PC-3 (cell line): ENCODE measurements around the gene FANK1.
"Not testable (repeated sequence)": the region's sequence is repeated elsewhere in the genome, so short reads cannot be mapped to it uniquely, and the experiment has no call there.

ENCODE experiments used
- EZH2 ChIP-seq: fragments of 300-600 bp; sonication (generic); IDR thresholded peaks from one replicate; pipeline ENCODE4 v1.6.1; 2017; ENCODE audit warnings: antibody characterized with exemption, mild to moderate bottlenecking, low read length; ENCODE audit not compliant: unreplicated experiment
- EZH2phosphoT487 ChIP-seq: fragments of 300-600 bp; sonication (generic); IDR thresholded peaks from 2 replicates; pipeline ENCODE4 v1.6.1; 2018; ENCODE audit warnings: mild to moderate bottlenecking, antibody characterized with exemption, low read length, borderline replicate concordance
- TF ChIP-seq, protein P1 (sequence below): fragments of 300-600 bp; sonication (generic); conservative IDR thresholded peaks from 2 replicates; pipeline ENCODE4 v1.5.1; 2017; ENCODE audit warnings: antibody characterized with exemption, low read depth, mild to moderate bottlenecking, low read length

DNA sequence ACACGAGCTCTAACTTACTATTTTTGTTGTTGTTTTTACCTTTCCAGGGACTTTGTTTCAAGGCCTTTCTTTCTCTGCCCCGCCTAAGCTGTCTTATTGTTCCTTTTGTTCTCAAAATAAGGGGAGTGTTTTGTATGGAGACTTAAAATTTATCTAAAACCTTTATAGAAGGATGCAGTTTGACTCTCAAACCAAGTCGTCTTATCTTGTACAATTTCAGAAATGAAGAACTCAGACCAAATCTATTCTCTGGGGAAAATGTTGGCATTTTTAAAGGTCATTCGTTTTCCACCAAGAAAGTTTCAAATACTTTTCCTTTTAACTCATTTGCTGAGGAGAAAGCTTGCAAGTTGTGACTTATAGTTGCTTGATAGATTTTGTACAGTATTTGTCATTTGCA is 953 bp downstream of the FANK1 start:
- TF ChIP-seq, protein P1, sequence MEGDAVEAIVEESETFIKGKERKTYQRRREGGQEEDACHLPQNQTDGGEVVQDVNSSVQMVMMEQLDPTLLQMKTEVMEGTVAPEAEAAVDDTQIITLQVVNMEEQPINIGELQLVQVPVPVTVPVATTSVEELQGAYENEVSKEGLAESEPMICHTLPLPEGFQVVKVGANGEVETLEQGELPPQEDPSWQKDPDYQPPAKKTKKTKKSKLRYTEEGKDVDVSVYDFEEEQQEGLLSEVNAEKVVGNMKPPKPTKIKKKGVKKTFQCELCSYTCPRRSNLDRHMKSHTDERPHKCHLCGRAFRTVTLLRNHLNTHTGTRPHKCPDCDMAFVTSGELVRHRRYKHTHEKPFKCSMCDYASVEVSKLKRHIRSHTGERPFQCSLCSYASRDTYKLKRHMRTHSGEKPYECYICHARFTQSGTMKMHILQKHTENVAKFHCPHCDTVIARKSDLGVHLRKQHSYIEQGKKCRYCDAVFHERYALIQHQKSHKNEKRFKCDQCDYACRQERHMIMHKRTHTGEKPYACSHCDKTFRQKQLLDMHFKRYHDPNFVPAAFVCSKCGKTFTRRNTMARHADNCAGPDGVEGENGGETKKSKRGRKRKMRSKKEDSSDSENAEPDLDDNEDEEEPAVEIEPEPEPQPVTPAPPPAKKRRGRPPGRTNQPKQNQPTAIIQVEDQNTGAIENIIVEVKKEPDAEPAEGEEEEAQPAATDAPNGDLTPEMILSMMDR, result not testable (repeated sequence)
- TF ChIP-seq EZH2, EZH2phosphoT487: not testable (repeated sequence)
